GM21737 (cell line): ENCODE results near the gene RRAGB.
"Not testable (repeated sequence)": the region's sequence is repeated elsewhere in the genome, so short reads cannot be mapped to it uniquely, and the experiment has no call there.

Experiments
- ATAC-seq: cut with Tn5 transposase; IDR thresholded peaks from one replicate; pipeline ENCODE4 v1.9.1; 2021; ENCODE audit warnings: mild to moderate bottlenecking, moderate library complexity; ENCODE audit not compliant: unreplicated experiment

Gene RRAGB

GRCh38 chrX:55759478-55759877, 41.9 kb downstream of the RRAGB start:
- no peak for ATAC-seq

DNA sequence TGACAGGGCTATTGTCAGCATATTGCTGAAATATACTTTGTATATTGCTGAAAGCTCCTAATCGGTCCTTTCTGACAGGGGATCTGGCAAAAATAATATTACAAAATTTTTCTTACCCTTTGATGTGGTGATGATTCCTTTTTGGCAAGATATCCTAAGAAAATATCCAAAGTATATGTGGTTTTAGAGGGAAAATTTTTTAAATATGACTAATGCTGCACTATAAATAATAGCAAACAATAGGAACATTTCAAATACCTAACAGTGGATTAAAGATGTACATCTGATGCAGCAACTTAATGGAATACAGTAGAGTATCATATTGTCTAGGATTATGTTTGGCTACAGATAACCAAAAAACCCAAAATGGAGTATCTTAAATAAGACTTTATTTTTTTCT, 49.6 kb downstream of the RRAGB start:
- no peak for ATAC-seq

DNA sequence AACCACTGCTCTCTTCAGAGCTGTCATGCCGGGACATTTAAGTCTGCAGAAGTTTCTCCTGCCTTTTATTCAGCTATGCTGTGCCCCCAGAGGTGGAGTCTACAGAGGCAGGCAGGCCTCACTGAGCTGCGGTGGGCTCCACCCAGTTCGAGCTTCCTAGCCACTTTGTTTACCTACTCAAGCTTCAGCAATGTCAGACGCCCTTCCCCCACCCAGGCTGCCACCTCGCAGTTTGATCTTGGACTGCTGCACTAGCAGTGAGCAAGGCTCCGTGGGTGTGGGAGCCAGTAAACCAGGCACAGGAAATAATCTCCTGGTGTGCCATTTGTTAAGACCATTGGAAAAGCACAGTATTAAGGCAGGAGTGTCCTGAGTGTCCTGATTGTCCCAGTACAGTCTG, 56.9 kb downstream of the RRAGB start:
- ATAC-seq: not testable (repeated sequence)

GRCh38 chrX:55777596-55777995, 60.0 kb downstream of the RRAGB start:
- no peak for ATAC-seq

GRCh38 chrX:55778322-55778721, 60.8 kb downstream of the RRAGB start:
- no peak for ATAC-seq

DNA sequence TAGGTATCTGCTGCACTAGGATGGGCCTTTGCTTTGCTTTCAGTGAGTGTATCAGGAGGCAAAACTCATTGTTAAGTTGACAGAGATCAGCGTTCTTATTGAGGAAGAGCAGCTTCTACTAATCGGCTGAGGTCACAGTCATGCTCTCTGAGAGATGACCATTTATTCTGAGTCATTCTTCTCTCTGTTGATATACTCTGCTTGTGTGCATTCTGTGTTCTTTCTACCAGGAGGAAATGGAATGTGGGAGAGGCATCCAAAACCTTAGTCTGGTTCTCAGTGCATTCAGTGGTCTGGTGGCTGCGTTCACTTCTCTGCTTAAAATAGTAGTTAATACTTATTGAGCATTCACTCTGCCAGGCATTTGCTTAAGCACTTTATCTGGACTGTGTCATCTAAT, 66.2 kb downstream of the RRAGB start:
- ATAC-seq: no peak

DNA sequence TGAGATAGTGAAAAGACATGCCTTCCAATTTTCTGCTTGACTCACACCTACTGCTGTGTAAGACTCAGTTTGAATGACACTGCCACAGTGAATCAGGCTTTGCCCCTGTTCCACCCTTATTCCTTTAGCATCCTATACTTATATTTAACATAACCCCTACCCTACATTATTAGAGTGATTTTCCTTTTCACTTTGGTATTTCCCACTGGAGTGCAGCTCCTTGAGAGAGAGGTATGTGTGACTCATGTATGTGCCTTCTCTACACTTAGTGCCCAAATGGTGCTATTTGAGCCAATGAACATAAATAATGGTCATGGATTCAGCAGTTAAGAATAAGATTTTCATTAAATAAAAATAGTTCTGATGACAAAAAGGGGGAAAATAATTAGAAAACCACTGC, 69.5 kb downstream of the RRAGB start:
- ATAC-seq: no peak

DNA sequence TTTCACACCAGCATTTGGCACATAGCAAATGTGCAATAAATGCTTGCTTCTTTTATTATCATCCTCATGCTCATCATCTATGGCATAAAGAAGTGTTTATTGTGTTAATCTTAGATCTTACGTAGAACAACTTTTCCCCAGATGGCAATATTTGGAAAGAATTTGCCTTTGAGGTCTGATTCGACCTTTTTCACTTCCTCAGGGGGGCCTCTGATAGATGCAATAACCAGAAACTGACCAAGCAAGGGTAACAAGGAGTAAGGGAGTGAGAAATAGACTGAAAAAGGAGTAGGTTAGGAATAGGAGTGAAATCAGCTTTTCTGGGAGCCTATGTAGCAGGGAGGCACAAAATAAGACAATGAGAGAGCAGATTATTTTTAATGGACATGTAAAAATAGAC, 70.2 kb downstream of the RRAGB start:
- no peak for ATAC-seq

DNA sequence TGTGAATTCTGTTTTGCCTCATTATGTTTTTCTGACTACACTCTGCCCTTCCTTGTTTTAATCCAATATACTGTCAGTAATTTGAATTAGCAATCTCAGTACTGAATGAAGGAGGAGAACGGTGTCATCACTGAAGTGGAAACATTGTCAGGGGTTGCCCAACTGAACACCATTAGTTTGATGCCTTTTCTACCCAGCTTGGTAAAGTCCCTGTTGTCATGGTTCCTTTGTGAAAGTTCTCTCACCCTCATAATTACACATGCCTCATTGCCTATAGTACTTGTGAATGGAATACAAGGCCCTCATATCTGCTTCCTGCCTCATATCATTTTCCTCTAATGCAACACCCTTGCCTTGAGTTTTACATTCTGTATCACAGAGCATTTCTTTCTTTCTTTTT, 76.9 kb downstream of the RRAGB start:
- peak; percentile 82 for ATAC-seq

- no peak for ATAC-seq
Observed at GRCh38 chrX:55796496-55796895, 78.9 kb downstream of the RRAGB start.

DNA sequence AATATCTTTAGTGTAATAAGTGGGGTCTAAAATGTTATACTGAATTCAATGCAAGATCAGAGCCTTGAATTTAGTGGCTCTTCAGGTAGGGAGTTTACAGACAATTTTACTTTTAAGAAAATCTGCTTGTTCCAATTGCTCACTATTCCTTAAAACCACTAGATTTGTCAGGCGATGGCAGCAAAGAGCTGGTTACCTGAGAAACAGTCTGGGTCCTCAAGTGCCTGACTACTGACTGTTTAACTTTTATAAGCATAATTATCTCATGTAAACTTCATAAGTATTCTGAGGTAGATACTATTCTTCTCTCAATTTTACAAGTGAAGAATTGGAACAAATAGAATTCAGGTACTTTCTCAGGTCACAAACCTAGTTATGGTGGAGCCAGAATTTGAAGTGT, 84.3 kb downstream of the RRAGB start:
- no peak for ATAC-seq
